Superior temporal gyrus (tissue), 1 donor: Measurements from ENCODE around the gene ZNHIT2.

Source experiments
- DNase-seq: peaks from one replicate; pipeline ENCODE4 v3.0.0-alpha.2; 2016; ENCODE audit errors: extremely low spot score

Gene ZNHIT2

DNA sequence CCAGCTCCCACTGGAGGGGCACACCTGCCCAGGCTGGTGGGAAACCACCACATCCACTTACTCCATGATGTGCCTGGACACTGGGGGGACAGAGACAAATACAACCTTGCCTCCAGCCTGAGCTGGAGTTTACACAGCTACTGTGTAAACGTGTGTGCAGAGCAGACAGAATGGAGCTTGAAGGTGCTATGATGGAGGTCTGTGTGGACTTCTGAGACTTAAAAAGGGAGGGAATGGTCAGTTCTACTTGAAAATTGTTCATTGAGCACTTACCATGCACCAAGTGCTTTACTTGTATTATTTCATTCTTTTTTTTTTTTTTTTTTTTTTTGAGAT lies 44.9 kb downstream of the ZNHIT2 start:
- no peak for DNase-seq

DNA sequence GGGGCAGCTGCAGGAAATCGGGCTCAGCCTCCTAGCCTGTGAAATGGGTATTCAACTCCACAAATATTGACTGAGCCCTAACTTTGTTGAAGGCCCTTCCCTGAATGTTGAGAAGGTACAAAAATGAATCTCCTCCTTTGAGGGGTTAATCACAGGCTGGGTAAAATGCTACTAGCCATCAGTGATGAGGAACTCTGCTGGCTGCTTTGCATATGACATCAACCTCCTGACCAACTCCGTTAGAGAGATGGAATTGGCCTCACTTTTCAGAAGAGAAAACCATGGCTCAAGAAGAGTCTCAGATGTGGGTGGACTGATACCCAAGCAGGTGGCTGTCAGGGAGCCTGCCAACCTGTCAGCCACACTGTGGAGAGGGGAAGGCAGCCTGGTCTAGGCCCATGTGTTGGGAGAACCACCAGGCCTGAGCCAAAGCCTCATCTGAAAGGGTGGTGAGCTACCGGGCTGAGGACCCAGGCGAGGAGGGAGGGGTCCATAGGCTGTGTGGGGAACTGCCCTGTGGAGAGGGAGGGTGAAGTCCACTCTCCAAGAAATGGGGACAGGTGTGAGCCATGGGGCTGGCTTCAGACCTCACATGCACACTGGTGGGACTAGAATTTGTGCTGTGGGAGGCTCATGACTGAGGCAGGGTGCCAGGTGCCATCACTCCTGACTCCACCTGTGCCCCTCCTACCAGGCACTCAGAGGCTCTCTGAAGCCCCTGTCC lies 45.4 kb downstream of the ZNHIT2 start:
- no peak for DNase-seq

DNA sequence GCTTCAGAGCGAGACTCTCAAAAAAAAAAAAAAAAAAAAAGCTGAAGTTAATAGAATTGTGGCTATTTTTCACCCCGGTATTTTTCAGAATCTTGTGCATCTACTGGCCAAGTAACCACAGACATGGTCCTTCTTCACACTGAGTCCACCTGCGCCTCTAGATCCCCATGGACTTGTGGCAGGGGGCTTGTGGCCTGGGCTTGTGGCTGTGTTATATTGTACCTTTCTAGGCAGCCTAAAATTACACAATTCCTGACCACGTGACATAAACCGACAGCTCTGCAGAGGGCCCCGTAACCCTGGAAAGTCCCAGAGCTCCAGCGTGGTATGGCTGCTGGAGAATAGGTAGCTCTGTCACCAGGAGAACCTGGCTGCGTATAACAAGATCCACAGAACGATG lies 48.3 kb downstream of the ZNHIT2 start:
- no peak for DNase-seq

DNA sequence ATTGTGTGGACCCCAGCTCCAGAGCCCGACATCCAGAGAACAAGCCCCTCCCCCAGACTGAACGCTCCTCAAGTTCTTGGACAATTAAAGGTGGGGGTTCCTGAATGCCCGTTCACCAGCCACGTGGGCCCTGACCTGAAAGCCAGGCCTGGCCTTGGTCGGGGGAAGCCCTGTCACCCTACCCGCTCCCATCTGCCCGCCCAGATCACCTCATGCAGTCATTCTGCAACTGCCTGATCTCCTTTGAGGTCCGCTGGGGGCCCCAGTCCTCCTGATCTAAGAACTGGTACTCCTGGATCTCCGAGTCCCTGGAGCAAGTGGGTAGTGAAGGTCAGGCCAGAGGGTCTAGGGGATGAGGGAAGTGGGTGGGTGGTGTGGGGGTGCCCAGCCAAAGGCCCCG lies 50.1 kb downstream of the ZNHIT2 start:
- no peak for DNase-seq

DNA sequence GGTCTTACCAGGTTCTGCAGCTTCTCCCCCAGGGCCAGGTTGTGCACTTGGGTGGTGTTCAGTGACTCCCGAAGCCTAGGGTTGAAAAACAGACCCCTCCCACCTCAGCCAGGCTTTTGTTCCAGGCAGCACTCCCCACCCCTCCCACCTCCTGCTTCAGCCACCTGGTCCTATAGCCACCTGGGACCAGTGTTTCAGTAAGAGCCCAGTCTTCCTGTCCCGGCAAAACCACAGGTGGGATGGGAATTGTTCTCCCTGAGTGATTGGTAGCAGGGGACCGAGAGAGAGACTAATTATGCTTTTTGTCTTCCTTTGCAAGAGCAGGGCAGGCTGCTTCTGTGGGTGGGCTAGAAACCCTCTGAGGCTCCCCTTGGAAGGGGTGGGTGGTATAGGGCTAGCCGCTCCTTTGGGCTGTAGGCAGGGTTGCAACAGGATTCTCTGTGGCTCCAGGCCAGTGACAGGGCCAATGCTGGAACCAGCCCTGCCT lies 50.7 kb downstream of the ZNHIT2 start:
- DNase-seq: no peak
